ENCODE measurements around the gene MMP1.

The MMP1 gene

DNA sequence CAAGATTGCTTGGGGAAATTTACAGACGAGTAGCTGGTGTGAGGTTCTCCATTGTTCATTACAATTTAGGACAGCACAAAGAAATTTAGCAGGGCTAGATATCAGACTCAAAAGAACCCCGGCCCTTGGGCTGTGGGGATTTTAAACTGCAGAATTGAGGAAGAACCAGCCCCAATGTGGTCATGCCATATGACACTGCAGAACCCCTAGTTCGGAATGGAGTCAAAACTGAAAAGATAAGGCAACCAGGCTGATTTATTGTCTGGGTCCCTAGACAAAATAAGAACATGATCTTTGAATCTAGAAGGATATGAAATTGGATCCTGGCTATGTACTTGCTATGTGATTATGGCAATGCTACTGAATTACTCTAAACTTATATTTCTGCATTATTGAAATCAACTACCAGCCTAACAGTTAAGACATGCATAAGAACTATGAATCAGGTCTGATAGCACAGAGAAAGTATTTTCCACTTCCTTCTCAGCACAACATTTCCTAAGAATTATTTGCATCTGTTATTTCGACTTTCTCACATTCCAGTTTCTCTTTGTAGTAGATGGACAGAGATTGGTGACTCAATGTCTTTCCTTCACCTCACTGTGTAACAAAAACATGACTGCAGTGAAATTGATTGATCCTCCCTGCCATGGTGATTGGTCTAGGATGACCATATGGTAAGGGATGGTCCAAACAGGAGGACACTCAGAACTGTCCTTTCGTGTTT lies 32.2 kb upstream of the MMP1 start:
- Histone ChIP-seq H3K36me3 (ENCODE audit: insufficient read depth, low read length) (no peaks in the 10 kb centered on the region), H2AFZ (ENCODE audit: low read depth, low read length) (no peak overlapping the region), H3K27me3 (ENCODE audit: insufficient read depth, low read length) (no peaks in the 10 kb centered on the region), H3K4me3 (ENCODE audit: low read length) (no peak overlapping the region), H3K4me1 (ENCODE audit: insufficient read depth, low read length) (no peaks in the 10 kb centered on the region), H3K9me3 (ENCODE audit: low read length) (no peaks in the 10 kb centered on the region)

DNA sequence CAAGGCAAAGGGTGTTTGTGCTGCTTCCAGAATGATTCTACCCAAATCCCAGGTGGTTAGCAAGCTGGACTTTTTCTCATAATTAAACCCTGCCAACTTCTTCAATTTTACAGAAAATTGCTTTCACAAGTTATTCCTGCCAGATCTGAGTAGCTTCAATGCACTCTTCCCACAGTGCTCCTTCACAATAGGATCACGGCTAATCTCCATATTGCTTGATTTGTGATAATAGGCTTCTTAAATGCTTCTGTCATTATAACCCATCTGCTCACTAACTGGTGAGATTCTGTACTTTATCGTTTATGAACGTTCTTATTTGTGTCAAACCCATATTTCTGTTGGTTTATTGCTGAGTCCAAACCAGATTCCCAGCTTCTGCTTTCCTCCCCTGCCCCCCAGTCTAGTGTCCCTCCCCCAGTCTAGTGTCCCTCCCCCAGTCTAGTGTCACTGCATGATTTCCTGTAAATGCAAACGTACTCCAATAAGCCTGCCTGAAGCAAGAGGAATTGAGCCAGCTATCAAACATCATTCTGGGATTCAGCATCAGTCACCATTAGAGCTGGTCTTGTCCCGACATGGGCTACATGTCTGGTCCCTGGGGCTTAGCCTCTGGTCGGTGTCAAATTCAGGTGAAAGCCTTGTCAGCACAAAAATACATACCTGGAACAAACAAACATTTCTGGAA lies 31.5 kb upstream of the MMP1 start:
- no peak overlapping the region for H2AFZ ChIP-seq (ENCODE audit: low read depth, low read length)

DNA sequence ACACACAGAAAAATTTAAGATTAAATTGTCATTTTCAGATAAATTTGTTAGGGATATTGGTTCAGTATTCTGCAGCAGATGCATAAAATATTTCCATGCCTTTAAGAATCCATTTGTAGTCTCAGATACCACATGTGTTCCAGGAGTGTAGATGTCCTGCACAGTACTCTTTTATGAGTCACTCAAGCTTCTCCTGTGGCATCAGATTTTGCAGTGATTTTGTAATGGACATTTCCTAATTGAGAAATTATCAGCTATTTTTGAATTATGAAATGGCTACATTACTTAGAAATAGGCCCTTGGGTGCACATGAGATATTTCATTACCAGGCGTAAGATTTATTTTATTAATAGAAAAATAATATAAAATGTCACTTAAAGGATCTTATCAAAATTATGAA lies 26.6 kb upstream of the MMP1 start:
- Histone ChIP-seq H3K4me3 (ENCODE audit: low read length) (no peak overlapping the region), H3K9me3 (ENCODE audit: low read length) (no peaks in the 10 kb centered on the region), H3K4me1 (ENCODE audit: insufficient read depth, low read length) (no peaks in the 10 kb centered on the region), H3K27me3 (ENCODE audit: insufficient read depth, low read length) (no peaks in the 10 kb centered on the region), H2AFZ (ENCODE audit: low read depth, low read length) (no peak overlapping the region), H3K36me3 (ENCODE audit: insufficient read depth, low read length) (no peaks in the 10 kb centered on the region)

More for the DNA sequence above, 31.5 kb upstream of the MMP1 start:
- H3K36me3 ChIP-seq (ENCODE audit: insufficient read depth, low read length): no peaks in the 10 kb centered on the region
- no peak overlapping the region for H3K4me3 ChIP-seq (ENCODE audit: low read length)
- no peaks in the 10 kb centered on the region for H3K27me3 ChIP-seq (ENCODE audit: insufficient read depth, low read length)
- no peaks in the 10 kb centered on the region for H3K9me3 ChIP-seq (ENCODE audit: low read length)
- H3K4me1 ChIP-seq (ENCODE audit: insufficient read depth, low read length): no peaks in the 10 kb centered on the region

DNA sequence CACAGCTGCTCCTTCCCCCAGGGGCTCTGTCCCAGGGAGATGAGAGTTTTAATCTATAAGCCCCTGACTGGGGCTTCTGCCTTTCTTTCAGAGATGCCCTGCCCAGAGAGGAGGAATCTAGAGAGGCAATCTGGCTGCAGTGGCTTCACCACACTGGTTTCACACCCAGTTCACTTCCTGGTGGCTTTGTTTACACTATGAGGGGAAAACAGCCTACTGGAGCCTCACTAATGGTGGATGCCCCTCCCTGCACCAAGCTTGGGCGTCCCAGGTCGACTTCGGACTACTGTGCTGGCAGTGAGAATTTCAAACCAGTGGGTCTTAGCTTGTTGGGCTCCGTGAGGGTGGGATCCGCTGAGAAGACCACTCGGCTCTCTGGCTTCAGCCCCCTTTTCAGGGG lies 21.5 kb upstream of the MMP1 start:
- H3K9me3 ChIP-seq (ENCODE audit: low read length): no peaks in the 10 kb centered on the region
- no peak overlapping the region for H2AFZ ChIP-seq (ENCODE audit: low read depth, low read length)
- no peaks in the 10 kb centered on the region for H3K4me1 ChIP-seq (ENCODE audit: insufficient read depth, low read length)
- no peaks in the 10 kb centered on the region for H3K36me3 ChIP-seq (ENCODE audit: insufficient read depth, low read length)
- H3K27me3 ChIP-seq (ENCODE audit: insufficient read depth, low read length): no peaks in the 10 kb centered on the region
- H3K4me3 ChIP-seq (ENCODE audit: low read length): no peak overlapping the region

DNA sequence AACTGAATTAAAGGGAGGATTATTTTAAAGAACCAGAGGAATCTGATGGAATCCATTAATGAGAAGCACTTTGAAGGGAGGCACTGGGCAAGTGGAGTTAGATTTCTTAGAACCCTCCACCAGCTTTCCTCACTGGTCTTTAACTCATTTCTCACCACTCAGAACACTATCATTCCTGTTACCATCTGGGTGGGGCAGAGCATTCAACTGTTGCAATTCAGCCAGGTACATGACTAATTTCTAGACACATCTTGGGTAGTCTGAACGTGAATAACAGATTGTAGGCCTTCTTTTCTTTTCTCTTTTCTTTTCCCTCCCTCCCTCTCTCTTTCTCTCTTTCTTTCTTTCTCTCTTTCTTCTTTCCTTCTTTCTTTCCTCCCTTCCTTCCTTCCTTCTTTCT lies 15.5 kb upstream of the MMP1 start:
- no peaks in the 10 kb centered on the region for H3K27me3 ChIP-seq (ENCODE audit: insufficient read depth, low read length)
- H2AFZ ChIP-seq (ENCODE audit: low read depth, low read length): no peak overlapping the region
- no peak overlapping the region for H3K4me3 ChIP-seq (ENCODE audit: low read length)
- H3K36me3 ChIP-seq (ENCODE audit: insufficient read depth, low read length): no peaks in the 10 kb centered on the region
- no peaks in the 10 kb centered on the region for H3K9me3 ChIP-seq (ENCODE audit: low read length)
- no peaks in the 10 kb centered on the region for H3K4me1 ChIP-seq (ENCODE audit: insufficient read depth, low read length)

DNA sequence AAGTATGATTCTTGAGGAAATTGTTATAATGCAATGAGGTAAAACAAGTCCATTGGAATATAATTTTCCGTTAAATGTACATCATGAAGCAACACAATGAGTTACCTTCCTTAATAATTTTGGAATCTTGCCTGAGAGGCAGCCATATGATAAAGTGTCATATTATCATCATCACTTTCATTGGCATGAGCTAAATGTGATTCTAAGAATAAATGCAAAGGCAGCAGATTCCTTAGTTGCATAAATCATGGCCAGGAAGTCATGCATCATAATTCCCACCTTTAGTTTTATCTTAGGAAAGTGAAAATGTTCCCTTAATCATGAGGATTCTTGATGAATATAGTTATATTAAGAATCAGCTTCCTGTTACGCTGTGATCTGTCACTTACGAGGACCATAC lies 14.2 kb upstream of the MMP1 start:
- no peaks in the 10 kb centered on the region for H3K9me3 ChIP-seq (ENCODE audit: low read length)
- no peak overlapping the region for H3K4me3 ChIP-seq (ENCODE audit: low read length)
- no peaks in the 10 kb centered on the region for H3K4me1 ChIP-seq (ENCODE audit: insufficient read depth, low read length)
- H2AFZ ChIP-seq (ENCODE audit: low read depth, low read length): no peak overlapping the region
- no peaks in the 10 kb centered on the region for H3K27me3 ChIP-seq (ENCODE audit: insufficient read depth, low read length)
- H3K36me3 ChIP-seq (ENCODE audit: insufficient read depth, low read length): no peaks in the 10 kb centered on the region

DNA sequence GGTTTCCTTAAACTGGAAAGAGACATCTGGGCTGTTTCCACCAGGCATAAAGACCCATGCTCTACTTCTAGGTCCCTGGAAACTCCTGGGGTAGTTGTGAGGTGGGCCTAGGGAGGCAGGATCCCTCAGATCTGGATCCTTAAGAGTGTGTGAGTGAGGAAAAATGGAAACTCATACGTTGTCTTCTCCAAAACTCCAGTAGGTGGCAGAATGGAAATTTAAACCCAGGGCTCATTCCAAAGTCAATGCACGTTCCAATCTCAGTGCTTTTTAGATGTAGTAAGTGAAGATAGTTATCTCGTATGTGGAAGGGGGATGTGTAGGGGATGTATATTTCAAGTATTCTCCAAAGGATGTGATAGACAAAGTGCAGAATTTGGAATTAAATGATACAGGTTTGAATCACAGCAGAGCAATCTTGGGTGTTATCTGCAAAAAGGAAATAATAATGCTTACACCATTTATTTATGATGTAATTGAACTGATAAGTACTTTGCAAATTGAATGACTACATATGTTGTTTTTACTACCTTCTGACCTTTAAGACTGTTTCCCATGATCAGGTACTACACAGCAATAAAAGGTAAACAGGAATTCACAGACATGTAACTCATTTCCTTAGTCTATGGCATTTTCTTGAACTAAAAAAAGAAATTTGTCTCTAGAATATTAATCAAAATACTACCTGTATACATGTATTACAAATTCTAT lies 13.1 kb upstream of the MMP1 start:
- no peak overlapping the region for H2AFZ ChIP-seq (ENCODE audit: low read depth, low read length)
- H3K36me3 ChIP-seq (ENCODE audit: insufficient read depth, low read length): no peaks in the 10 kb centered on the region
- no peak overlapping the region for H3K4me3 ChIP-seq (ENCODE audit: low read length)
- H3K4me1 ChIP-seq (ENCODE audit: insufficient read depth, low read length): no peaks in the 10 kb centered on the region
- H3K27me3 ChIP-seq (ENCODE audit: insufficient read depth, low read length): no peaks in the 10 kb centered on the region
- H3K9me3 ChIP-seq (ENCODE audit: low read length): no peaks in the 10 kb centered on the region

DNA sequence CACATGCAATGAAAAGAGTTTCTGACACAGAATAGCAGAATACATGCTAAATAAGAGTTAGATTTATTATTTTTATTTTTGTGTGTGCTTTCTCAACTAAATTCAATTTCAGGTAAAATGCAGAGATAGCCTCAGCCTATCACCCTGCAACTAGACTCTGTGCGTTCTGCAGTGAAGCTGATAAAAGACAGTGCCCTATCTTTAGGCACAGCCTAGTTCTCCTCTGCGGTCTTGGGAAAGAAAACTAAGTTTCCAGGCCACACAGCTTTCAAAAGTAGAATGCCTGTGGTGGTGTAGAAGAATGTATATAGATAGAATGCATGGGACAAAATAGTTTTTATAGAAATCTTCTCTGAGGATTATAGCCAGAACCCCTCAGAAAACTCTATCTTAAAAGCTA lies 12.0 kb upstream of the MMP1 start:
- Histone ChIP-seq H3K36me3 (ENCODE audit: insufficient read depth, low read length) (no peaks in the 10 kb centered on the region), H3K9me3 (ENCODE audit: low read length) (no peaks in the 10 kb centered on the region), H3K4me1 (ENCODE audit: insufficient read depth, low read length) (no peaks in the 10 kb centered on the region), H3K27me3 (ENCODE audit: insufficient read depth, low read length) (no peaks in the 10 kb centered on the region), H2AFZ (ENCODE audit: low read depth, low read length) (no peak overlapping the region), H3K4me3 (ENCODE audit: low read length) (no peak overlapping the region)

DNA sequence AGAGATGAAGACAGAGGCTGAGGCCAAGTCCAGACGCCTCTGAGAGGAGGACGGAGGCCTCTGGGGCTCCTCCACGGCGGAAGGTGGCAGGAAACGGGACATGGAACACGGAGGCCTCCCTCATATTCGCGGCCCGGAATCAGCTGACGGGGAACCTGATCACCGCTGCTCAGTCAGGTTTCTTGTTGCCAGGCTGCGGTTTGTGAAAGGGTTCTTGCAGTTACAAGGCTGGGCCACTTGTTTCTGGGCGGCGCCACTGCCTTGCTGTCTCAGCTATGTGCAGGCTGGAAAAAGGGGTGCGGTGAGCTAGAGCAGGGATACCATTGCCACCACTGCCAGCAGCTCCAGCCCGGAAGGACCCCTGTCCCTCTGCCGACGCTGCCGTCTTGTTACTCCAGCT lies 10.0 kb upstream of the MMP1 start:
- Histone ChIP-seq H2AFZ (ENCODE audit: low read depth, low read length) (no peak overlapping the region), H3K9me3 (ENCODE audit: low read length) (no peaks in the 10 kb centered on the region), H3K36me3 (ENCODE audit: insufficient read depth, low read length) (no peaks in the 10 kb centered on the region), H3K27me3 (ENCODE audit: insufficient read depth, low read length) (no peaks in the 10 kb centered on the region), H3K4me1 (ENCODE audit: insufficient read depth, low read length) (no peaks in the 10 kb centered on the region), H3K4me3 (ENCODE audit: low read length) (no peak overlapping the region)

DNA sequence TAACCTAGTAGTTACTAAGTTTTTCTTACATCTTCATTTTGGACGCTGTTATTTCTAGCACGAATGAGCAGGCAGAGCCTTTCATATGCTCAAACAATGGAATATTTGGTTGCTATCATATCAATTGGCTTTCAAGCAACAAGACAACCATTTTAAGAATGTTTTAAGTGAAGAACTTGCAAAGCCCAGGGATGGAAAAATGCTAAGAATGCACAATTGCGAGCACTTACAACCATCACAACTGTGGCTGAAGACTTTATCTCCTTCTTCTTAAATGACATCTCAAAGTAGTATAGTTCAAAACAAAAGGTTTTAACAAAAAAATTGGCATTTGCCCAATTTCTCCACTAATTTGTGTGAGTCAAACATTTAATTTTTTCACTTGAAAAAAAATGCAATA lies 8.3 kb upstream of the MMP1 start:
- Histone ChIP-seq H3K4me3 (ENCODE audit: low read length) (no peak overlapping the region), H3K9me3 (ENCODE audit: low read length) (no peaks in the 10 kb centered on the region), H3K4me1 (ENCODE audit: insufficient read depth, low read length) (no peaks in the 10 kb centered on the region), H2AFZ (ENCODE audit: low read depth, low read length) (no peak overlapping the region), H3K36me3 (ENCODE audit: insufficient read depth, low read length) (no peaks in the 10 kb centered on the region), H3K27me3 (ENCODE audit: insufficient read depth, low read length) (no peaks in the 10 kb centered on the region)

DNA sequence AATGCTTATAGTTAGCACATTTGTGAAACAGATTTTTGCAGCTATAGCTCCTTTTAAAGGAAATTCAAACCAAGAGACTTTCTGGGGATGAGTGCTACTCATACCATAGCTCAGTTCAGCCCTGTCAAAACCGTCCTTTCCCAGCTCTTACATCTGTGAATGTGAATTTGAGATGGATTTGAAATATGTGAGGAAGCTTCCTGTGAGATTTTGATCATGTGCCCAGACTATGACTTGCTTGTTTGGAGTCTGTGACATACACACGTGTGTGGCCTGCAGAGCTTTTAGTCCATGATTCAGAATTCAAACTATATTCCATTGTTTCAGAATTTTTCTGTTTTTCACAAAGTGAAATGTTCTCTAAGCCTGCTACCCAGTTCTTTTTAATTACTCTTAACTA lies 4.4 kb upstream of the MMP1 start:
- Histone ChIP-seq H3K36me3 (ENCODE audit: insufficient read depth, low read length) (no peaks in the 10 kb centered on the region), H3K27me3 (ENCODE audit: insufficient read depth, low read length) (no peaks in the 10 kb centered on the region), H3K4me1 (ENCODE audit: insufficient read depth, low read length) (no peaks in the 10 kb centered on the region), H2AFZ (ENCODE audit: low read depth, low read length) (no peak overlapping the region), H3K4me3 (ENCODE audit: low read length) (no peak overlapping the region), H3K9me3 (ENCODE audit: low read length) (no peaks in the 10 kb centered on the region)

DNA sequence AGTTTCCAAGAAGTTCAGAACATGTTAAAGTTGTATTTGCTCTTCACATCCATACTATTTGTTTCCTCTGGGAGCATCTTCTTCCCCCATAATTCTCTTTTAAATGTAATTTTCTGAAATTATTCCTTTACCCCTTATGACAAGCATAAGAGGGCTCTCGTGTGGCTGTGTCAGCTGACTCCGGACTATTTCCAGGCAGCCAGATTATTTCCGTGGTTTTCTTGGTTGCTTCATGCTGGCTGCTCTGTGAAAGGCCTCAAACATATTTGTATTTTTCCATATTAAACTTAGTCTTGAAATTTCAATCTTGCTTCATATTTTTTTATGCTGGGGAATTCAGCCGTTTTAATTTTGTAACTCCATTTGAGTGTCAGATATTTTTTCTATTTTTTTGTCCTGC lies 2.8 kb upstream of the MMP1 start:
- H3K4me3 ChIP-seq (ENCODE audit: low read length): no peak overlapping the region
- no peaks in the 10 kb centered on the region for H3K9me3 ChIP-seq (ENCODE audit: low read length)
- no peaks in the 10 kb centered on the region for H3K27me3 ChIP-seq (ENCODE audit: insufficient read depth, low read length)
- no peaks in the 10 kb centered on the region for H3K4me1 ChIP-seq (ENCODE audit: insufficient read depth, low read length)
- H3K36me3 ChIP-seq (ENCODE audit: insufficient read depth, low read length): no peaks in the 10 kb centered on the region
- no peak overlapping the region for H2AFZ ChIP-seq (ENCODE audit: low read depth, low read length)

DNA sequence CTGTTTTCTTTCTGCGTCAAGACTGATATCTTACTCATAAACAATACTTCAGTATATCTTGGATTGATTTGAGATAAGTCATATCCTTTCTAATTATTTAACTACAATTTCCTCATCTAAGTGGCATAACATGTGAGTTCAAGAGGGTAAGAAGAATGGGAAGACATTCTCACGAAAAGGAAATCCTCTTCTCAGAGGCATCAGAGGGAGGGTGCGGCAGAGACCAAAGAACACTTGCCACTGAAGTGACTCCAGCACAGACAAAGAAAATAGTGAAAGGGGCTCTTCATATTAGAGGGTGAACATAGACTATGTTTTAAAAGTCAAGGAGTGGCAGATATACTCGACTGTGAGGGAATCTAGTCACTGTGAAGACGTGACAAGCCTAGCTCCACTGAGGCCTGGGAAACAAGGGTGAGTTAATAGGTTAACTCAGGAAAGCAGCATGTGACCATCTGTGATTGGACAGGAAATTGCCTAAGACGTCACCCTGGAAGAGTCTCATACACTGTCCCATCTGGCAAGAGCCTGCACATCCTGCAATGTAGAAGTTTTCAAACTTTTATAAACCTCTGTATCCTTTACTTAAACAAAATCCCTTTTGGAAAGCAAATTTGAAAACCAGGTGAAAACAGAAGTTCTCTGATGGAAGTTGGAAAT lies 1.9 kb upstream of the MMP1 start:
- H3K9me3 ChIP-seq (ENCODE audit: low read length): no peaks in the 10 kb centered on the region
- H2AFZ ChIP-seq (ENCODE audit: low read depth, low read length): no peak overlapping the region
- H3K27me3 ChIP-seq (ENCODE audit: insufficient read depth, low read length): no peaks in the 10 kb centered on the region
- H3K4me1 ChIP-seq (ENCODE audit: insufficient read depth, low read length): no peaks in the 10 kb centered on the region
- no peak overlapping the region for H3K4me3 ChIP-seq (ENCODE audit: low read length)
- no peaks in the 10 kb centered on the region for H3K36me3 ChIP-seq (ENCODE audit: insufficient read depth, low read length)

All from neuron (in vitro differentiated cells).